Muscle layer of colon (tissue), 2 donors: ENCODE measurements around the gene PRCP.

Source experiments
- H3K27ac ChIP-seq: one replicate; pipeline ENCODE4 v1.7.0; 2013; ENCODE audit warnings: low read depth, mild to moderate bottlenecking, low read length, moderate library complexity
- H3K27me3 ChIP-seq, 2 donors: one replicate each; pipeline ENCODE4 v1.7.0; 2013; ENCODE audit warnings: low read length in 2 of 2, mild to moderate bottlenecking in 2 of 2; ENCODE audit not compliant: insufficient read depth in 2 of 2, control insufficient read depth in 1 of 2
- H3K36me3 ChIP-seq: one replicate; pipeline ENCODE4 v1.7.0; 2013; ENCODE audit warnings: mild to moderate bottlenecking, low read length; ENCODE audit not compliant: insufficient read depth
- H3K4me1 ChIP-seq: one replicate; pipeline ENCODE4 v1.7.0; 2013; ENCODE audit warnings: mild to moderate bottlenecking, low read length; ENCODE audit not compliant: insufficient read depth
- H3K4me3 ChIP-seq, 2 donors: one replicate each; pipeline ENCODE4 v1.7.0; 2013; ENCODE audit warnings: low read length in 2 of 2, low read depth in 1 of 2, mild to moderate bottlenecking in 1 of 2, moderate library complexity in 1 of 2
- H3K9ac ChIP-seq: one replicate; pipeline ENCODE4 v1.7.0; 2013; ENCODE audit warnings: low read length
- H3K9me3 ChIP-seq: one replicate; pipeline ENCODE4 v1.7.0; 2013; ENCODE audit warnings: mild to moderate bottlenecking, low read length
- donor health status: abdominal sarcoma.
- donor health status: Adenocarcinoma of cecum.

Gene PRCP

DNA sequence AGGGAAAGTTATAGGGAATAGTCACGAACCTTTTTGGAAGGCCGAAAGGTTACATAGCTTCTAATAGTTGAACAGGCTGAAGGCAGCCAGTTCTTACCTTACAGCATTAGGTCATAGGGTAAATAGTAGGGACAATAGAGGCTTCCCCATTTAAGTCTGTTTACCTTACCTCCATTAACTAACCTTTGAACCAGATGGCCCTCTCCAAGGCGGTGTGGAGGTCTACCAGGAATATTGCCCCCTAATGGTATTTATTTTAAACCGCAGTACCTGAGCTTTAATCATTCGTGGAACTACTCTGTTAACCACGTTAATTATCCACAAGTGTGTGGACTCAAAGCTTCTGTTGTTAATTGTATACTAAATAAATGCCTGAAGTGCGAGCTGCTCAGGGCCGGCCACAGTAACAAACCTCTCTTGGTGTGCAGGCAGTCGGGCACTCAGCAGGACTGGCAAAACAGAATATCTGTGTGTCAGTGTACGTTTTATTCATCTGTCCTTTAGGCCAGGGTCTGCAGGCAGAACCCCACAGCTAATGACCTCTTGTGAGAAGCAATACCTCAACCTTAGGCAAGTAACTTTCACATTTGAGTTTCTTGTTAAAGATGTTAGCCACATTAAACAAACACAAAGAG is 81.7 kb downstream of the PRCP start:
- Histone ChIP-seq H3K4me3 (no peak overlapping the region), H3K9ac (no peak overlapping the region), H3K4me1 (no peaks in the 10 kb centered on the region), H3K27ac (no peak overlapping the region), H3K9me3 (no peaks in the 10 kb centered on the region), H3K36me3 (no peaks in the 10 kb centered on the region), H3K27me3 (peaks cover 0 to 4% of the 10 kb centered on the region in 2 donors)

DNA sequence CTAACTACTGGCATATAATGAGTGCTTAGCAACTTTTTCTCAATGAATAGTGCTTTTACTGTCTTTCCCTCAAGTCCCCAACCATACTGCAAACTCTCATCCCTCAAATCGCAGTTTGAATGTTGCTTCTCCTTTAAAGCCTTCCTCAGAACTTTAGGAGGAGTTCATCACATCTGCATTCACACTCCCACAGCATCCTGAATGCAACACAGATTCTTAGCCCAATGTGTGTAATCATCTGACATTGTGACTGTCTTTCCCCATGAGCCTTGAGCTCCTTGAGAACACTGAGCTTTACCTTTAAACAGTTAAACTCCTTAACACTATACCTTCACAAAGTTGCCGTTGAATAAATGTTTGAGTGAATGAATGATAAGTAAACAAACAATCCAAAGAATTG is 84.8 kb downstream of the PRCP start:
- no peak overlapping the region for H3K9ac ChIP-seq
- no peak overlapping the region for H3K4me3 ChIP-seq
- no peaks in the 10 kb centered on the region for H3K36me3 ChIP-seq
- H3K4me1 ChIP-seq = no peaks in the 10 kb centered on the region
- peaks cover 0 to 4% of the 10 kb centered on the region in 2 donors for H3K27me3 ChIP-seq
- H3K27ac ChIP-seq = no peak overlapping the region
- no peaks in the 10 kb centered on the region for H3K9me3 ChIP-seq

DNA sequence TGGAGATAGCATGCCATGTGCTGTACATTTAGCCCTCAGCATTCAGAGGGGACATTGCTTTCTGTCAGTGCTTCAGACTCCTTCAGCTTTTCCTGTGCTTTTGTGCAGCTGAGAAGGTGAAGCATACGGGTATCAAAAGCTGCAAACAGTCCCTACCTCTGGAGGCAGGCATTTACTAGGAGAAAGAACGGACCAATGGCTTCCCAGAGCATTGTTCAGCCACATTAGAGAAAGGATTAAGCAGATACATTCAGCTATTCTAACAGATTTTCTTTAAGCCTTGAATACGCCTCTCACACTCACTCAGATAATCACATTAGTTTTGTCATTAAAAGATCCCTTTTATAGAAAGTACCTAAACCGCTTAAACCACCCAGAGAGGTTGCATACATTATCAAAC is 85.9 kb downstream of the PRCP start:
- Histone ChIP-seq H3K4me1 (no peaks in the 10 kb centered on the region), H3K36me3 (no peaks in the 10 kb centered on the region), H3K27me3 (peaks cover 0 to 4% of the 10 kb centered on the region in 2 donors), H3K9ac (no peak overlapping the region), H3K27ac (no peak overlapping the region), H3K4me3 (no peak overlapping the region), H3K9me3 (no peaks in the 10 kb centered on the region)

DNA sequence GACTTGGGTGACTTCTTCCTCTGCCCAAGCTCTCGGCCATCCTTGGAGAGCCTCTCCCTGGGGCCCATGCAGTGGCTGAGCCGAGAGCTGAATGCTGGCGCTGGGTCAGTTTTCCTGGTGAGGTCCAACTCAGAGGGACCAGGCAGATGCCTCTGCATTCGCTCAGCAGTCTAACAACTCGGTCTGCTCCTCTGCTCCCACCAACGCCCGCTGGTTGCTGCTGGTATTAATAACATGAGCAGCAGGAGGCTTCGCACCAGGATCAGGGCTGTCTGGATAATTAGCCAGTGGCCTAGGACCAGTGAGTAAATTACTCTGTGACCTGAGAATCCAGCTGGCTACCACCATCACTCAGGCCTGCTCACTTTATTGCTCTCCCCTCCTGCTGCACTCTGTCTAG is 88.9 kb downstream of the PRCP start:
- Histone ChIP-seq H3K9me3 (no peaks in the 10 kb centered on the region), H3K27me3 (peaks cover 0 to 4% of the 10 kb centered on the region in 2 donors), H3K4me3 (no peak overlapping the region), H3K9ac (no peak overlapping the region), H3K36me3 (no peaks in the 10 kb centered on the region), H3K27ac (no peak overlapping the region), H3K4me1 (no peaks in the 10 kb centered on the region)

DNA sequence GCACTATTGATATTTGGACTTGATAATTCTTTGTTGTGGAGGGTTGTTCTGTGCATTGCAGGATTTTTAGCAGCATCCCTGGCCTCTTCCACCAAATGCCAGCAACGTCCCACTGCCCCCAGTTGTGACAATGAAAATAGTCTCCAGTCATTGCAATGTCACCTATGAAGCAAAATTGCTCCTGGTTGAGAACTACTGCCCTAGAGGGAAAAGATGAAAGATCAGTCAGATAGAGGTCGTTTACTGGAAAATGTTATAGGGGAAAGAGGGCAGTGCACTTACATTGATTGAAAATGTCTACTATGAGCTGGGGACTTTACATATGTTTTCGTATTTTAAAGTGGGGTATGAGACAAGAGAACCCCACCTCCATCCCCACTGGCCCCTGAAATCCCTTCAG is 89.5 kb downstream of the PRCP start:
- H3K4me1 ChIP-seq = no peaks in the 10 kb centered on the region
- H3K9me3 ChIP-seq = no peaks in the 10 kb centered on the region
- no peak overlapping the region for H3K27ac ChIP-seq
- no peak overlapping the region for H3K4me3 ChIP-seq
- H3K9ac ChIP-seq = no peak overlapping the region
- peaks cover 0 to 4% of the 10 kb centered on the region in 2 donors for H3K27me3 ChIP-seq
- H3K36me3 ChIP-seq = no peaks in the 10 kb centered on the region

DNA sequence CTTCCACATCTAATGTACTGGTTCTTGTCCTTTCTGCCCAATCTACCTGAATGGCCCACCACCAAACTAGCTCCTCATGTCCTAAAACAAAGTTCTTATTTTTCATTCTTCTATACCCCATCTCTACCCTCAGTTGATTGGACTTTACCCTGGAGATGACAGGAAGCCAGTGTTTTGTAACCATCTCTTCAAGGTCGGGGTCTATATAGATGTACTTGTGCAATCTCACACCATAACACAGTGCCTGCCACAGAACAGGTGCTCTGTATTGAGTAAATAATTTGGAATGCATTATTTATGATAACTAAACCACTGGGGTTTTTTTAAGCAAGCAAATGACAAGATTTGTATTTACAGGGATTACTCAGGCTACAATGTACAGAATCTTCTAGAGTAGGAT is 89.9 kb downstream of the PRCP start:
- no peaks in the 10 kb centered on the region for H3K9me3 ChIP-seq
- H3K27ac ChIP-seq = no peak overlapping the region
- H3K27me3 ChIP-seq = peaks cover 0 to 4% of the 10 kb centered on the region in 2 donors
- H3K4me1 ChIP-seq = no peaks in the 10 kb centered on the region
- no peaks in the 10 kb centered on the region for H3K36me3 ChIP-seq
- no peak overlapping the region for H3K9ac ChIP-seq
- no peak overlapping the region for H3K4me3 ChIP-seq

DNA sequence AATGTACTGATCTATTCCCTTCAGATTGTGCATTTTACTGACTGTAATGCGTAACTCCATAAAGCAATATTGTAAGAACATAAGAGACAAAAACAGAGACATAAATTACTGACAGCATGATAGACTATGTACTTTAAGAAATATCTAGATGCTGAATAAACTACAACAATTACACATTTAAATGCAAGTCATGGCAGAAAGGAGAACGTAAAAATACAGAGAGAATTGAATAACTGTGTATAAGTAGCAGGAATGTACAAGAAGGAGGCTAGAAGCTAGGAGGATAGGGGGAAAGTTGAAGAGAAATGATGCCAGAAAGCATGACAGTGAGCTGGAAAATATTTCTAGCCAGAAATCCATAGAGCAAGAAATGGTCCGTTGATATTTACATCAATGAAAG is 92.6 kb downstream of the PRCP start:
- Histone ChIP-seq H3K9me3 (no peaks in the 10 kb centered on the region), H3K36me3 (no peaks in the 10 kb centered on the region), H3K4me1 (no peaks in the 10 kb centered on the region), H3K4me3 (no peak overlapping the region), H3K27me3 (no peaks in the 10 kb centered on the region), H3K9ac (no peak overlapping the region), H3K27ac (no peak overlapping the region)

DNA sequence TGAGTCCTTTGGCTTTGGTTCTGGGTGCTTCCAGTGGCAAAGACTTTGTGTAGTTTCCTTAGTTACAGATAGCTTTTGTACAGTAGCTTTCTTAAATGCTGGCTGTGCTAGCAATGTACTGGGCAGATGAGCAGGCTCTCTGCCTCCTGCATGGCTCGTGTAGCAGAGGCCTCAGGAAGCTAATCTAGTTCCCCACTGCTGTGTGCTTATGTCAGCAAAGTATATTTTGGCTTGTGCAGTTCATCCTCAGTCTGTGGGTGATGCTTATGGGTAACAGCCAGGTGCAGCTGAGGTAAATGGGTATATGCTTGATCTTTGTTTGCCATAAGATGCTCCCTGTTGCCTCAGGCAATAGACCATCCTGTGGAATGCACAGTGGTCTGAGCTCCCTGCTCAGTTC is 97.5 kb downstream of the PRCP start:
- no peak overlapping the region for H3K9ac ChIP-seq
- H3K36me3 ChIP-seq = no peaks in the 10 kb centered on the region
- no peaks in the 10 kb centered on the region for H3K4me1 ChIP-seq
- H3K27me3 ChIP-seq = no peaks in the 10 kb centered on the region
- H3K27ac ChIP-seq = no peak overlapping the region
- no peak overlapping the region for H3K4me3 ChIP-seq
- H3K9me3 ChIP-seq = no peaks in the 10 kb centered on the region

DNA sequence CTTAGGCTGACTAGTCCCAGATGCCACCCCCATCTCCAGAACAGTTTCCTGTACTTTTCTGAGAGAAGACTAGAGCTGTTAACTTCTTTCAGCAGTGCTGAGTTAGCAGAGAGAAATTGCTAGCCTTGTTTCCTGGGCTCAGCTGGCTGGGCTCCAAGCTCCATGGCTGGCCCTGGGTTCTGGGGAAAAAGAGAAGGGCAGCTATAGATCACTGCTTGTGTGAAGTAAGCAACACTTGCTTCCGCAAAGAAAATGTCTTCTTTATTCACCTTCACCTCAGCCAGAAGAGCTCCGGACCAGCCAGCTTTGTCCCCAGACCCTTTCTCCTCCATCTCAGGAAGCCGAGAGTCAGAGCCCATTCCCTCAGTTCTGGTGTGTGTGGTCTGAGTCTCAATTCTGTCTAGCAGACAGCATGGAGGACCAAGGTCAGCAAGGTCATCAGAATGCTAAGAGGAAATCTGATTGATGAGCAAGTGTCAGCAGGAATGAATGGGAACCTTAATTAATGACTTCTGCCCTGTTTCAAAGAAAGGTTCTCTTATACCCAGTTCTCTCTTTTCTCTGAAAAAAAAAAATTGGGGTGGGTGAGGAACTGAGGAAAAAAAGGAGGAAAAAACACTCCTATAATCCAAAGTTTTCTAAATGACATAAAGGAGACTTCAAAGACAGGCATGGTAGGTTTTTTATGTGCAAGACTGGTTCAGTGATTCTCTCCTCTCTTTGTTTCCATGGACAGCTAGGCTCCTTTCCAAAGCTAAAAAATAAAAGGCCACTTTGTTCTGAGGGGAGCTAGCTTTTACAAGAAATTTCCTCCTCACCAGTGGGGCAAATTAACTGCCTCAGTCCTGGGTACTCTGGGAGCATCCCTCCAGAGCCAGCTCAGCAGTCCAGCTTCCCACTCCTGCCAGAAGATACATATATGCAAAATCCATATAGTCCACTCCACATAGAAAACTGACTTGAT is 103.0 kb downstream of the PRCP start:
- Histone ChIP-seq H3K27me3 (no peaks in the 10 kb centered on the region), H3K27ac (no peak overlapping the region), H3K9me3 (no peaks in the 10 kb centered on the region), H3K9ac (no peak overlapping the region), H3K4me1 (no peaks in the 10 kb centered on the region), H3K36me3 (no peaks in the 10 kb centered on the region), H3K4me3 (no peak overlapping the region)

DNA sequence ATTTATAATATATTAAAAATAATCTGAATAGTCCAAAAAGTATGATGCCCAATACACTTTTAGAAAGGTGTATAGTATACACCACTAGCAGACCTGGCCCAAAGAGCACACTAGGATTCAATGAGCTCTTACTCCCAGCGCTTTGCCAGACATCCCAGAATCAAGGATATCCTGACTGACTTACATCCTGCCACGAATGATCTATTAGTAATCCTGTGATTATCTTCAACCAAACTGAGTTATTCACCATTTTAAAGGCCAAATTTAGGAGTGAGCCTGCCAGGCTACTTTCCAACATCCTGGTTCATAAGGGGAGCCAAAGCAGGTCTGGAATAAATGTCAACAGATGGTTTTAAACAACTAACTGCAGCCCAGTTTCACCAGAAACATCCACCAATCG is 105.7 kb downstream of the PRCP start:
- peaks cover 3% of the 10 kb centered on the region for H3K4me1 ChIP-seq
- H3K27ac ChIP-seq = no peak overlapping the region
- no peaks in the 10 kb centered on the region for H3K27me3 ChIP-seq
- H3K9me3 ChIP-seq = no peaks in the 10 kb centered on the region
- H3K36me3 ChIP-seq = no peaks in the 10 kb centered on the region
- H3K9ac ChIP-seq = no peak overlapping the region
- no peak overlapping the region for H3K4me3 ChIP-seq

DNA sequence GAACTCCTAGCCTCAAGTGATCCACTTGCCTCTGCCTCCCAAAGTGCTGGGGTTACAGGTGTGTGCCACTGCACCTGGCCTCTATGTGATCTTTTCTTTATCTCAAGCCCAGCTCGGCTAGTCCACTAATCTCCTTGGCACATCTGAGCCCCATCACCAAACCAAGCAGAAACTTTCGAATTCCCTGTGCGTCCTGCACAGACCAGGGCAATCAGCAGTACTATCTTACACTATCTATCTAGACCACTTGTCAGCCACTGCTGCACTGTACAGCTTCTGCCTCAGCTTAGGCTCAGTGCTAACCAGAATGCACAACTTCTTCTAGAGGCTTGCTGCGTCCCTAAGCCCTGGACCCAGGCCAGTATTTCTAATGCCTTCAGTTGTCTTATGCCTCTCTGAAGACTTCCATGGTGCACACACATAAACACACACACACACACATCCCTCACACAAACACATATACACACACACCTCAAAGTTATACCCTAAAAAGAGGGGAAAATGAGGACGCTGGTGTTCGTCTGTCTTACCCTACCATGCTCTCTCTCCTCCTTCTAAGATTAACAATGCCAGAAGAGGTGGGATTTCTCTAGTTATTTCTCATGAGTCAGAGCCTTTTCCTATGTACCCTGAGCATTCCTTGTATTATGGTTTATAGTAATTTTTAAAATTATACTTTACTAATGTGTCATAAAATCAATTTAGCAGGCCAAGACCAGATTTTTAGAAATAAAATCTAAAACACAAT is 107.2 kb downstream of the PRCP start:
- Histone ChIP-seq H3K9ac (no peak overlapping the region), H3K4me1 (peaks cover 3% of the 10 kb centered on the region), H3K9me3 (no peaks in the 10 kb centered on the region), H3K4me3 (no peak overlapping the region), H3K27me3 (no peaks in the 10 kb centered on the region), H3K36me3 (no peaks in the 10 kb centered on the region), H3K27ac (no peak overlapping the region)
